ENCODE data around the gene DPM2.

Gene DPM2

DNA sequence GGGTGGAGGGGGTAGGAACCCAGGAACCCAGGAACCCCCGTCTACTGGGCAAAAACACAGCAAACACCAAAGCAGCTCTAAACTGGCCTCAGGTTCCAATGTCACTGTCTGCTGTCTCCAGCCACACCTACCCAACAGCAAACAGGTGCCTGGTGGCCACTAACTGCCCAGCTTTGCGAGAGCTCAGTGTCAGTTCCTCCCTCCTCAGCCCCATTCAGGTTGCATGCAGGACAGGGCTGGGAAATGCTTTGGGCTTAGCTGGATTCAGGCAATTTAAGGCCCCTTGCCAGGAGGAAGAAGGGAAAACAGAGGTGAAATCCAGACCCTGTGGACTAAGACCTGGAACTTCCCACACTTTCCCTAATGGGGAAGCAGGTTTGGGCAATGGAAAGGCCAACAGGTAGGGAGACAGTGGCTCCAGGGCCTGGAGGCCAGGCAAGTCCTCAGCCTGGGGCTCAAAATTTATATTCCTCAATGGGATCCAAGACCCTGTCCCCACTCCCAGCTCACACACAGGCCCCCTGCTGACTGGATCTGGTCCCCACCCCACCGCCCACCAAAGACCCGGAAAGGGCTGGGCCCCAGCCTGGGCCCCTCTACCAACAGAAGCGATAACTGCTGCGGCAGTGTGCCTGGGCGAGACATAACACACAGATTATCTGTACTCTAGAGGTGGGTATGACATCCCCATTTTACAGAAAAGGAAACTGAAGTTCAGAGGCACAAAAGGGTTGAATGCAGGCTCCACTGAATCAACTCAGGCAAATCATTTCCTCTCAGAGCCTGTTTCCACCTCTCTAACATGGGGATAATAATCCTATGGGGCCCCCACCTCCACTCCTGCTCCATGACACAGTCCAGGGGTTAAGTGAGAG is 39.6 kb upstream of the DPM2 start:
- no peak for DNase-seq (ENCODE audit: low read depth in 1 of 2, low spot score in 1 of 2)
- H3K27me3 ChIP-seq (ENCODE audit: insufficient read depth, poor library complexity, severe bottlenecking), result no peaks in the 10 kb centered on the region
- TF ChIP-seq POLR2AphosphoS5 (IDR thresholded peaks at IDR 0.05; ENCODE audit: low read depth) (no peak), GABPA (IDR thresholded peaks at IDR 0.05; ENCODE audit: low read depth) (no peak), SPI1 (IDR thresholded peaks at IDR 0.05; ENCODE audit: borderline replicate concordance, low read depth) (no peak)
- TF ChIP-seq, protein P1, sequence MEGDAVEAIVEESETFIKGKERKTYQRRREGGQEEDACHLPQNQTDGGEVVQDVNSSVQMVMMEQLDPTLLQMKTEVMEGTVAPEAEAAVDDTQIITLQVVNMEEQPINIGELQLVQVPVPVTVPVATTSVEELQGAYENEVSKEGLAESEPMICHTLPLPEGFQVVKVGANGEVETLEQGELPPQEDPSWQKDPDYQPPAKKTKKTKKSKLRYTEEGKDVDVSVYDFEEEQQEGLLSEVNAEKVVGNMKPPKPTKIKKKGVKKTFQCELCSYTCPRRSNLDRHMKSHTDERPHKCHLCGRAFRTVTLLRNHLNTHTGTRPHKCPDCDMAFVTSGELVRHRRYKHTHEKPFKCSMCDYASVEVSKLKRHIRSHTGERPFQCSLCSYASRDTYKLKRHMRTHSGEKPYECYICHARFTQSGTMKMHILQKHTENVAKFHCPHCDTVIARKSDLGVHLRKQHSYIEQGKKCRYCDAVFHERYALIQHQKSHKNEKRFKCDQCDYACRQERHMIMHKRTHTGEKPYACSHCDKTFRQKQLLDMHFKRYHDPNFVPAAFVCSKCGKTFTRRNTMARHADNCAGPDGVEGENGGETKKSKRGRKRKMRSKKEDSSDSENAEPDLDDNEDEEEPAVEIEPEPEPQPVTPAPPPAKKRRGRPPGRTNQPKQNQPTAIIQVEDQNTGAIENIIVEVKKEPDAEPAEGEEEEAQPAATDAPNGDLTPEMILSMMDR (IDR thresholded peaks at IDR 0.05; ENCODE audit: insufficient read depth, low read length), result no peak
- TF ChIP-seq, protein P2, sequence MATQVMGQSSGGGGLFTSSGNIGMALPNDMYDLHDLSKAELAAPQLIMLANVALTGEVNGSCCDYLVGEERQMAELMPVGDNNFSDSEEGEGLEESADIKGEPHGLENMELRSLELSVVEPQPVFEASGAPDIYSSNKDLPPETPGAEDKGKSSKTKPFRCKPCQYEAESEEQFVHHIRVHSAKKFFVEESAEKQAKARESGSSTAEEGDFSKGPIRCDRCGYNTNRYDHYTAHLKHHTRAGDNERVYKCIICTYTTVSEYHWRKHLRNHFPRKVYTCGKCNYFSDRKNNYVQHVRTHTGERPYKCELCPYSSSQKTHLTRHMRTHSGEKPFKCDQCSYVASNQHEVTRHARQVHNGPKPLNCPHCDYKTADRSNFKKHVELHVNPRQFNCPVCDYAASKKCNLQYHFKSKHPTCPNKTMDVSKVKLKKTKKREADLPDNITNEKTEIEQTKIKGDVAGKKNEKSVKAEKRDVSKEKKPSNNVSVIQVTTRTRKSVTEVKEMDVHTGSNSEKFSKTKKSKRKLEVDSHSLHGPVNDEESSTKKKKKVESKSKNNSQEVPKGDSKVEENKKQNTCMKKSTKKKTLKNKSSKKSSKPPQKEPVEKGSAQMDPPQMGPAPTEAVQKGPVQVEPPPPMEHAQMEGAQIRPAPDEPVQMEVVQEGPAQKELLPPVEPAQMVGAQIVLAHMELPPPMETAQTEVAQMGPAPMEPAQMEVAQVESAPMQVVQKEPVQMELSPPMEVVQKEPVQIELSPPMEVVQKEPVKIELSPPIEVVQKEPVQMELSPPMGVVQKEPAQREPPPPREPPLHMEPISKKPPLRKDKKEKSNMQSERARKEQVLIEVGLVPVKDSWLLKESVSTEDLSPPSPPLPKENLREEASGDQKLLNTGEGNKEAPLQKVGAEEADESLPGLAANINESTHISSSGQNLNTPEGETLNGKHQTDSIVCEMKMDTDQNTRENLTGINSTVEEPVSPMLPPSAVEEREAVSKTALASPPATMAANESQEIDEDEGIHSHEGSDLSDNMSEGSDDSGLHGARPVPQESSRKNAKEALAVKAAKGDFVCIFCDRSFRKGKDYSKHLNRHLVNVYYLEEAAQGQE (IDR thresholded peaks at IDR 0.05; ENCODE audit: insufficient replicate concordance, low read depth), result no peak
- H3K4me3 ChIP-seq (replicated peaks; ENCODE audit: insufficient read depth, low read length), result no peak overlapping the region
- no peak overlapping the region for H3K27ac ChIP-seq (replicated peaks)

DNA sequence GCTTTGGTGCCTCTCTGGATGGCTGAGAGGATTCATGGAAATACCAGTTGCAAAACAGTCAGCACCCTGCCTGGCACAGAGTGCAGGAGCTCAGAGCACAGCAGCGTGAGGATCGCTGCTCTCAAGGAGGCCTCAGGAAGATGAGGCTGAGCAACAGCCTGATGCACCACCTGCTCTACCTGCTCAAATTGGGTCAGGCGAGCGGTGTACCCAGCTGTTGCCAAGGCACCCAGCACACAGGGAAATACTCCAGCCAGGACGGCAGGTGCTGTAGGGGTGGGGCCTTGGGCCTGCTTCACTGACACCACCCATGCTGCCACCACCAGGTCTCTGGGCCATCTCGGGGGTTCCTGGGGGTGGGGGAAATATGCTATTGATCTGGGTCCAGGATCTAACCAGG is 38.8 kb upstream of the DPM2 start:
- TF ChIP-seq GABPA (IDR thresholded peaks at IDR 0.05; ENCODE audit: low read depth), result no peak
- TF ChIP-seq, protein P1 (IDR thresholded peaks at IDR 0.05; ENCODE audit: insufficient read depth, low read length), result no peak
- TF ChIP-seq POLR2AphosphoS5 (IDR thresholded peaks at IDR 0.05; ENCODE audit: low read depth), result no peak
- TF ChIP-seq SPI1 (IDR thresholded peaks at IDR 0.05; ENCODE audit: borderline replicate concordance, low read depth), result no peak
- TF ChIP-seq, protein P2 (IDR thresholded peaks at IDR 0.05; ENCODE audit: insufficient replicate concordance, low read depth), result no peak
- no peak overlapping the region for H3K4me3 ChIP-seq (replicated peaks; ENCODE audit: insufficient read depth, low read length)
- H3K27me3 ChIP-seq (ENCODE audit: insufficient read depth, poor library complexity, severe bottlenecking), result no peaks in the 10 kb centered on the region
- H3K27ac ChIP-seq (replicated peaks), result no peak overlapping the region
- DNase-seq (ENCODE audit: low read depth in 1 of 2, low spot score in 1 of 2), result no peak

DNA sequence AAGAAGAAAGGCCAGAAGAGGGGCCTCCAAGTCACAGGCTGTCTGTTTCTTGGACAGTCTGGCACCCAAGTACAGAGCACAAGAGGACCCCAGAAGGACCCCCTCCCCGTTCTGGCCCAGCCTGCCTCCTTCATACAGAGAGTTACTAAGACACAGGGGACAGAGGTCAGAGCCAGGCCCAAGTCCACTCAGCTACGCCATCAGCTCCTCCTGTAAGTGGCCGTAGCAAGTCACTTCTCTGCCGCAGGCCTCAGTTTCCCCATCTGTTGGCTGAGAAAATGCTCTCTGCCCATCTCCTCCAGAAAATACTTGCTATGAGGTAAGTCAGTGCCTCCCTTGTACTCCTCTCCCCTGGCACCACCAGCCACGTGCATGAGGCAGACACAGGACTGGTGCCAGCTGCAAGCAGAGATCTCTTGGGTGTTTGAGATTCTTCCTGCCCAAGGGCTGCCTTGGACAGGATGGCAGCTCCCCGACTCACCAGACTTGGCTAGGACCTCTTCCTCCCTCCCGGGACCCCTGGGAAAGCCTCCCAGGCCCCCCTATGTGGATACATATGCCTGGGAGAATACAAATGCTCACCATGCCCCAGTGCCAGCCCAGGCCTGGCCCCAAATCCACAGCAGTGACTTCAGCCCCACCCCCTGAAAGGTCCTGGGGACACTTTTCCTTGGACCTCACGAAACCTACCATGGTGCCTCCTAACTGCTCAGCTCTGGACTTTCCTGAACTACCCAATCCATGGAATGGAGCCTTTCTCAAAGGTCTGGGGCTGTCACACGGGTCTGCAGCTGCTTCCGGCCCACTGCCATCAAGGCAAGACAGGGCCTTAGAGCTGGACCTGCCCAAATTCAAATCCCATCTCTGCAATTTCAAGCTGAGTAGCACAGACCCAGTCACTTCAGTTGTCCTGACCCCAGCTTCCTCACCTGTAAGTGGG is 38.0 kb upstream of the DPM2 start:
- Histone ChIP-seq H3K27me3 (ENCODE audit: insufficient read depth, poor library complexity, severe bottlenecking) (no peaks in the 10 kb centered on the region), H3K4me3 (replicated peaks; ENCODE audit: insufficient read depth, low read length) (no peak overlapping the region), H3K27ac (replicated peaks) (no peak overlapping the region)
- no peak for TF ChIP-seq SPI1 (IDR thresholded peaks at IDR 0.05; ENCODE audit: borderline replicate concordance, low read depth)
- TF ChIP-seq, protein P1 (IDR thresholded peaks at IDR 0.05; ENCODE audit: insufficient read depth, low read length), result no peak
- no peak for TF ChIP-seq POLR2AphosphoS5 (IDR thresholded peaks at IDR 0.05; ENCODE audit: low read depth)
- TF ChIP-seq, protein P2 (IDR thresholded peaks at IDR 0.05; ENCODE audit: insufficient replicate concordance, low read depth), result no peak
- TF ChIP-seq GABPA (IDR thresholded peaks at IDR 0.05; ENCODE audit: low read depth), result no peak
- DNase-seq (ENCODE audit: low read depth in 1 of 2, low spot score in 1 of 2), result no peak
